ENCODE data around the gene POLD4.

DNA sequence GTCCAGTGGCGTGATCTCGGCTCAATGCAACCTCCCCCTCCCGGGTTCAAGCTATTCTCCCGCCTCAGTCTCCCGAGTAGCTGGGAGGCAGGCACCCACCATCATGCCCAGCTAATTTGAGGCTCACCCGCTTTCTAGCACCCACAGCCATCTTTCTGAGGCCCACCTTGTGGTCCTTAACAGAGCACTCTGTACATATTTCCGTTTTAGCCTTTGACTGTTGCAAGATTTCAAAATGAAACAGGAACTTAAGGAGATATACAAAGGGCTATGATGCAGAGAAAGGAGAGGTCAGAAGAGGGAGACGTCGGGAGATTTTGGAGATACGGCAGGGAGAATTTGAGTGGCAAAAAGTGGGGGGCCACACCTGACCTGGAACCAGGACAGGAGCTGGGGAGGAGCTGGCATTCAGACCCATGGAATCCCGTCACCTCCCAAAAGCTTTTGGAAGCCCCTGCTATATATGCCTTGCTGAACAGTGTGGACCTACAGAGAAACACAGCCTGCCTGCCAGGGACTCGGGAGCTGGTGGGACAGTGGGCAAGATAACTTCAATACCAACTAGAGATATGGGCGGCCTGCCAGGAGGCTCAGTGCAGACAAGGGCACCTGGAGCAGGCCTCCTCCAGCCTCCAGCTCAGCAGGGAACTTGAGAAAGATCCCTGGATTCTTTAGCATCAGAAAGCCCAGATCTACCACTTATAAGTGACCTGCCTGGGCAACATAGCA, 28.1 kb upstream of the POLD4 start:
- TF ChIP-seq, protein P1, sequence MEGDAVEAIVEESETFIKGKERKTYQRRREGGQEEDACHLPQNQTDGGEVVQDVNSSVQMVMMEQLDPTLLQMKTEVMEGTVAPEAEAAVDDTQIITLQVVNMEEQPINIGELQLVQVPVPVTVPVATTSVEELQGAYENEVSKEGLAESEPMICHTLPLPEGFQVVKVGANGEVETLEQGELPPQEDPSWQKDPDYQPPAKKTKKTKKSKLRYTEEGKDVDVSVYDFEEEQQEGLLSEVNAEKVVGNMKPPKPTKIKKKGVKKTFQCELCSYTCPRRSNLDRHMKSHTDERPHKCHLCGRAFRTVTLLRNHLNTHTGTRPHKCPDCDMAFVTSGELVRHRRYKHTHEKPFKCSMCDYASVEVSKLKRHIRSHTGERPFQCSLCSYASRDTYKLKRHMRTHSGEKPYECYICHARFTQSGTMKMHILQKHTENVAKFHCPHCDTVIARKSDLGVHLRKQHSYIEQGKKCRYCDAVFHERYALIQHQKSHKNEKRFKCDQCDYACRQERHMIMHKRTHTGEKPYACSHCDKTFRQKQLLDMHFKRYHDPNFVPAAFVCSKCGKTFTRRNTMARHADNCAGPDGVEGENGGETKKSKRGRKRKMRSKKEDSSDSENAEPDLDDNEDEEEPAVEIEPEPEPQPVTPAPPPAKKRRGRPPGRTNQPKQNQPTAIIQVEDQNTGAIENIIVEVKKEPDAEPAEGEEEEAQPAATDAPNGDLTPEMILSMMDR (IDR thresholded peaks at IDR 0.05): no peak
- no peak for TF ChIP-seq POLR2A (IDR thresholded peaks at IDR 0.05)
